IMR-90 (cell line): Measurements from ENCODE around the gene TYMS. TPM values are rescaled to one million over a fixed set of nuclear protein-coding genes. Genes with fewer than 3 reads are reported as not detected.

Source experiments
- ATAC-seq: fragments of 200-7000 bp; cut with Tn5 transposase; 2 replicates; pipeline ENCODE4 v1.9.1; 2020; ENCODE audit warnings: low read depth, mild to moderate bottlenecking, moderate library complexity
- BruUV-seq: library from RNA; stranded (reverse); fragments of 400-500 nt; replicated peaks from 2 replicates; lab custom pipeline; 2021; lab: Mats Ljungman, UMichigan
- CTCF ChIA-PET: fragments of 300-600 bp; formaldehyde crosslinking; extraction: SDS; loops from one replicate; lab custom pipeline; 2021; ENCODE audit warnings: antibody characterized with exemption; lab: Yijun Ruan, JAX
- POLR2A ChIA-PET: fragments of 300-600 bp; sonication (Branson Sonifier 250); formaldehyde crosslinking; loops from one replicate; lab custom pipeline; 2022; ENCODE audit warnings: antibody characterized with exemption; ENCODE audit not compliant: unreplicated experiment; lab: Charles Lee
- DNase-seq: peaks from one replicate; pipeline ENCODE4 v3.0.0; 2013
- H2AFZ ChIP-seq: replicated peaks from 2 replicates; pipeline ENCODE3; 2013; ENCODE audit warnings: low read length, mild to moderate bottlenecking; ENCODE audit not compliant: poor library complexity
- H2AK5ac ChIP-seq: 2 replicates; pipeline ENCODE4 v1.6.1; 2013; ENCODE audit warnings: low read depth, low read length, inconsistent platforms
- H2AK9ac ChIP-seq: replicated peaks from 2 replicates; pipeline ENCODE3; 2013; ENCODE audit warnings: mild to moderate bottlenecking, low read depth, low read length, moderate library complexity; ENCODE audit not compliant: poor library complexity
- H2BK120ac ChIP-seq: 2 replicates; pipeline ENCODE4 v1.6.1; 2013; ENCODE audit warnings: low read depth, low read length, inconsistent platforms
- H2BK15ac ChIP-seq: 3 replicates; pipeline ENCODE4 v1.6.1; 2013; ENCODE audit warnings: low read depth, low read length, inconsistent platforms
- H2BK20ac ChIP-seq: 2 replicates; pipeline ENCODE4 v1.6.1; 2013; ENCODE audit warnings: low read depth, mild to moderate bottlenecking, inconsistent platforms, low read length, moderate library complexity
- H2BK5ac ChIP-seq: 2 replicates; pipeline ENCODE4 v1.6.1; 2013; ENCODE audit warnings: mild to moderate bottlenecking, low read depth, low read length, inconsistent platforms; ENCODE audit not compliant: poor library complexity, severe bottlenecking
- H3K14ac ChIP-seq: replicated peaks from 2 replicates; pipeline ENCODE4 v1.6.1; 2013; ENCODE audit warnings: low read depth, low read length, inconsistent platforms
- H3K18ac ChIP-seq: 2 replicates; pipeline ENCODE4 v1.6.1; 2013; ENCODE audit warnings: low read depth, low read length, control low read depth
- H3K23ac ChIP-seq: 2 replicates; pipeline ENCODE4 v1.6.1; 2013; ENCODE audit warnings: low read depth, low read length, inconsistent platforms
- H3K27ac ChIP-seq: 2 replicates; pipeline ENCODE4 v1.5.1; 2013; ENCODE audit warnings: mild to moderate bottlenecking, control low read depth, low read length; ENCODE audit not compliant: insufficient read depth
- H3K27me3 ChIP-seq: 2 replicates; pipeline ENCODE4 v1.6.1; 2013; ENCODE audit warnings: low read length; ENCODE audit not compliant: control insufficient read depth, insufficient read depth
- H3K36me3 ChIP-seq: 2 replicates; pipeline ENCODE4 v1.6.1; 2013; ENCODE audit warnings: low read length, mixed read lengths; ENCODE audit not compliant: control insufficient read depth, insufficient read depth
- H3K4ac ChIP-seq: 2 replicates; pipeline ENCODE4 v1.6.1; 2013; ENCODE audit warnings: low read depth, low read length, inconsistent platforms
- H3K4me1 ChIP-seq: 2 replicates; pipeline ENCODE4 v1.6.1; 2013; ENCODE audit warnings: low read length, mixed read lengths; ENCODE audit not compliant: control insufficient read depth, insufficient read depth
- H3K4me2 ChIP-seq: 2 replicates; pipeline ENCODE4 v1.6.1; 2013; ENCODE audit warnings: low read depth, mild to moderate bottlenecking, control low read depth, low read length, moderate library complexity
- H3K4me3 ChIP-seq: 2 replicates; pipeline ENCODE4 v1.5.1; 2013; ENCODE audit warnings: low read depth, mild to moderate bottlenecking, control low read depth, low read length, moderate library complexity; ENCODE audit not compliant: insufficient read depth
- H3K56ac ChIP-seq: 2 replicates; pipeline ENCODE4 v1.6.1; 2013; ENCODE audit warnings: low read length, inconsistent platforms; ENCODE audit not compliant: insufficient read depth; ENCODE audit errors: extremely low read depth
- H3K79me1 ChIP-seq, 2 experiments: 2 replicates each; pipeline ENCODE4 v1.6.1; 2013; ENCODE audit warnings: low read length in 2 of 2, inconsistent platforms in 1 of 2, low read depth in 1 of 2
- H3K9ac ChIP-seq: 2 replicates; pipeline ENCODE4 v1.6.1; 2013; ENCODE audit warnings: low read depth, low read length, control low read depth
- H3K9me1 ChIP-seq: 2 replicates; pipeline ENCODE4 v1.6.1; 2013; ENCODE audit warnings: low read length, inconsistent platforms; ENCODE audit not compliant: insufficient read depth
- H3K9me3 ChIP-seq: 2 replicates; pipeline ENCODE4 v1.6.1; 2013; ENCODE audit warnings: low read length; ENCODE audit not compliant: control insufficient read depth, insufficient read depth
- H4K20me1 ChIP-seq: 2 replicates; pipeline ENCODE4 v1.6.1; 2013; ENCODE audit warnings: low read length, inconsistent platforms; ENCODE audit not compliant: insufficient read depth
- H4K5ac ChIP-seq: 2 replicates; pipeline ENCODE4 v1.6.1; 2013; ENCODE audit warnings: mild to moderate bottlenecking, low read depth, low read length, control low read depth
- H4K8ac ChIP-seq, 2 experiments: 2 replicates each; pipeline ENCODE4 v1.6.1; 2013; ENCODE audit warnings: low read depth in 2 of 2, low read length in 2 of 2, control low read depth in 1 of 2, inconsistent platforms in 1 of 2
- H4K91ac ChIP-seq: 2 replicates; pipeline ENCODE4 v1.6.1; 2013; ENCODE audit warnings: low read depth, low read length, inconsistent platforms; ENCODE audit not compliant: insufficient read depth
- RAD21 ChIP-seq: IDR thresholded peaks from 2 replicates; pipeline ENCODE4 v1.6.1; 2012; ENCODE audit warnings: low read length, improper control_type of control experiment
- WGBS, 2 experiments: methylation state at CpG; one replicate each; pipeline versions ENCODE4 v1.1.5 to v1.1.7; 2013; ENCODE audit warnings: missing lambda C conversion rate in 2 of 2; ENCODE audit not compliant: insufficient read length in 1 of 2; ENCODE audit errors: extremely low coverage in 2 of 2; 5-methylcytosine and 5-hydroxymethylcytosine counted together
- dilution Hi-C: fragments of 300-500 bp; cut with HindIII; formaldehyde crosslinking; loops from one replicate; pipeline ENCODE4 v1.14.3; 2018; ENCODE audit warnings: low sequenced_read_pairs; ENCODE audit not compliant: unreplicated experiment
- in situ Hi-C: fragments of 300-500 bp; cut with MboI; formaldehyde crosslinking; loops from 3 replicates; pipeline ENCODE4 v1.14.3; 2019; ENCODE audit warnings: low sequenced_read_pairs, inconsistent platforms, mixed read lengths
- intact Hi-C: fragments of 100-400 bp; cut with micrococcal nuclease; formaldehyde crosslinking; loops from 2 replicates; pipeline ENCODE4 v1.10.0; 2022
- polyA plus RNA-seq, 3 experiments: library from polyadenylated mRNA; depleted of rRNA; stranded (reverse); fragments of >200 nt; gene quantifications; 2 replicates each; pipeline ENCODE4 v1.2.3, GENCODE V29; 2012; ENCODE audit warnings: low replicate concordance in 1 of 3
- total RNA-seq: library from RNA; depleted of rRNA; stranded (reverse); fragments of >200 nt; gene quantifications from 2 replicates; pipeline ENCODE4 v1.2.3, GENCODE V29; 2012

Gene TYMS
- total and polyA plus RNA-seq, 2 of the 4 experiments (the other 2 are of a cell fraction): 28.3 to 92.2 TPM

- Histone ChIP-seq H3K4me2 (no peak overlapping the region), H4K20me1 (no peaks in the 10 kb centered on the region), H2BK15ac (no peak overlapping the region), H3K9me1 (0 out of 2 replicates have a peak, but pooled peaks cover 3% of the 10 kb centered on the region), H3K23ac (no peak overlapping the region), H3K9ac (no peak overlapping the region), H3K4me3 (no peak overlapping the region), H2AFZ (no peak overlapping the region), H3K4ac (no peak overlapping the region), H4K91ac (no peak overlapping the region), H2BK20ac (no peak overlapping the region), H4K5ac (no peak overlapping the region), H3K27ac (no peak overlapping the region), H3K56ac (no peak overlapping the region), H3K9me3 (no peaks in the 10 kb centered on the region), H3K18ac (no peak overlapping the region), H2AK9ac (no peak overlapping the region), H2BK120ac (no peak overlapping the region), H4K8ac (no peak overlapping the region), H2AK5ac (no peak overlapping the region), H3K4me1 (no peaks in the 10 kb centered on the region; the same call in 1 of the 2 replicates), H3K79me1 (no peaks in the 10 kb centered on the region), H3K36me3 (no peaks in the 10 kb centered on the region), H3K27me3 (peaks cover 5% of the 10 kb centered on the region), H2BK5ac (no peak overlapping the region), H3K14ac (no peak overlapping the region)
- BruUV-seq: no TSS peak
- dilution Hi-C loops (no loop called here), intact Hi-C loops (no loop called here), in situ Hi-C loops (no loop called here)
- DNase-seq (no peak), ATAC-seq (no peak)
- POLR2A ChIA-PET: no interaction called here
- CTCF ChIA-PET: interaction anchor here (1.0 to 1.1 kb wide), 2 partner anchors 20 to 28 kb away, joined by 4 read pairs; no protein-coding TSS in a partner anchor
- 0% methylated on average over 1 of the region's 6 CpGs; no CpG with 5 or more reads in 1 of the 2 experiments for WGBS, 2 experiments
- no peak for TF ChIP-seq RAD21
These were observed 27.9 kb upstream of the TYMS start for GRCh38 chr18:629269-630150.
